Nephron progenitor cell (in vitro differentiated cells): ENCODE data around the gene SLC25A38.
A peak's percentile ranks its signal among the peaks of the same experiment; 100 is the strongest.

Experiments used
- DNase-seq: peaks from one replicate; pipeline ENCODE4 v3.0.0; 2021
- H3K27ac Mint-ChIP-seq: 2 replicates; pipeline ENCODE4 v1.8.0; 2021; ENCODE audit warnings: mild to moderate bottlenecking, moderate library complexity, mixed read lengths
- H3K27me3 Mint-ChIP-seq: 2 replicates; pipeline ENCODE4 v1.8.0; 2021; ENCODE audit warnings: mild to moderate bottlenecking, low read depth, mixed read lengths; ENCODE audit not compliant: poor library complexity
- H3K36me3 Mint-ChIP-seq: 2 replicates; pipeline ENCODE4 v1.8.0; 2021; ENCODE audit warnings: low read depth, mixed read lengths
- H3K4me1 Mint-ChIP-seq: 2 replicates; pipeline ENCODE4 v1.8.0; 2021; ENCODE audit warnings: mixed read lengths
- H3K4me3 Mint-ChIP-seq: 2 replicates; pipeline ENCODE4 v1.8.0; 2021; ENCODE audit warnings: mild to moderate bottlenecking, moderate library complexity, mixed read lengths
- H3K9me3 Mint-ChIP-seq: 2 replicates; pipeline ENCODE4 v1.8.0; 2021; ENCODE audit warnings: mild to moderate bottlenecking, moderate library complexity, mixed read lengths
- CTCF ChIP-seq: fragments of 200-600 bp; sonication (generic); IDR thresholded peaks from 2 replicates; pipeline ENCODE4 v1.5.0; 2021; ENCODE audit warnings: antibody characterized with exemption

The SLC25A38 gene

GRCh38 chr3:39379778-39380155 lies 3.4 kb upstream of the SLC25A38 start:
- Mint-ChIP-seq H3K4me1 (peaks cover 23% of the 10 kb centered on the region), H3K9me3 (no peaks in the 10 kb centered on the region), H3K27me3 (peaks cover 13% of the 10 kb centered on the region), H3K27ac (no peak overlapping the region), H3K4me3 (no peak overlapping the region), H3K36me3 (no peaks in the 10 kb centered on the region)
- TF ChIP-seq CTCF: no peak
- DNase-seq: no peak

- H3K4me3 Mint-ChIP-seq: peak overlapping the region; percentile 38
- no peak for DNase-seq
- no peak overlapping the region for H3K27ac Mint-ChIP-seq
- peaks cover 4% of the 10 kb centered on the region for H3K27me3 Mint-ChIP-seq
- TF ChIP-seq CTCF: no peak
- peaks cover 36% of the 10 kb centered on the region for H3K4me1 Mint-ChIP-seq
- peaks cover 4% of the 10 kb centered on the region for H3K36me3 Mint-ChIP-seq
- H3K9me3 Mint-ChIP-seq: no peaks in the 10 kb centered on the region
Observed at GRCh38 chr3:39381432-39381831, 1.7 kb upstream of the SLC25A38 start.

GRCh38 chr3:39383881-39384664 lies 903 bp downstream of the SLC25A38 start:
- H3K27me3 Mint-ChIP-seq: no peaks in the 10 kb centered on the region
- peak; percentile 98 for DNase-seq
- H3K4me3 Mint-ChIP-seq: peak overlapping the region; percentile 96
- peaks cover 45% of the 10 kb centered on the region for H3K4me1 Mint-ChIP-seq
- H3K27ac Mint-ChIP-seq: peak overlapping the region; percentile 99
- TF ChIP-seq CTCF: no peak
- no peaks in the 10 kb centered on the region for H3K9me3 Mint-ChIP-seq
- peaks cover 4% of the 10 kb centered on the region for H3K36me3 Mint-ChIP-seq

- H3K27ac Mint-ChIP-seq: no peak overlapping the region
- peaks cover 8% of the 10 kb centered on the region for H3K36me3 Mint-ChIP-seq
- TF ChIP-seq CTCF: no peak
- no peaks in the 10 kb centered on the region for H3K9me3 Mint-ChIP-seq
- H3K4me1 Mint-ChIP-seq: peaks cover 45% of the 10 kb centered on the region
- no peaks in the 10 kb centered on the region for H3K27me3 Mint-ChIP-seq
- peak overlapping the region; percentile 96 for H3K4me3 Mint-ChIP-seq
- no peak for DNase-seq
Observed at GRCh38 chr3:39384665-39385000, 1.5 kb downstream of the SLC25A38 start.

- peaks cover 15% of the 10 kb centered on the region for H3K36me3 Mint-ChIP-seq
- TF ChIP-seq CTCF: no peak
- no peaks in the 10 kb centered on the region for H3K9me3 Mint-ChIP-seq
- H3K4me1 Mint-ChIP-seq: peaks cover 45% of the 10 kb centered on the region
- peak overlapping the region; percentile 20 for H3K27ac Mint-ChIP-seq
- DNase-seq: no peak
- H3K27me3 Mint-ChIP-seq: no peaks in the 10 kb centered on the region
- peak overlapping the region; percentile 96 for H3K4me3 Mint-ChIP-seq
Observed at GRCh38 chr3:39385456-39386090, 2.4 kb downstream of the SLC25A38 start.

GRCh38 chr3:39386318-39386717 lies 3.1 kb downstream of the SLC25A38 start:
- no peak for TF ChIP-seq CTCF
- no peak for DNase-seq
- Mint-ChIP-seq H3K4me3 (no peak overlapping the region), H3K27ac (no peak overlapping the region), H3K27me3 (no peaks in the 10 kb centered on the region), H3K9me3 (no peaks in the 10 kb centered on the region), H3K36me3 (peaks cover 21% of the 10 kb centered on the region), H3K4me1 (peaks cover 45% of the 10 kb centered on the region)
